ENCODE results near the gene SPP1.

GRCh38 chr4:88005076-88005475 lies 29.6 kb downstream of the SPP1 start:
- no peak for TF ChIP-seq REST (IDR thresholded peaks at IDR 0.05; ENCODE audit: low read depth)
- TF ChIP-seq MAX (IDR thresholded peaks at IDR 0.05), result no peak
- no peak for TF ChIP-seq TAF1 (IDR thresholded peaks at IDR 0.05; ENCODE audit: low read depth)
- TF ChIP-seq EP300 (IDR thresholded peaks at IDR 0.05; ENCODE audit: borderline replicate concordance), result no peak
- no peak for TF ChIP-seq FOXM1 (IDR thresholded peaks at IDR 0.05; ENCODE audit: borderline replicate concordance, low read depth)
- TF ChIP-seq TEAD4 (IDR thresholded peaks at IDR 0.05), result no peak
- TF ChIP-seq CEBPB (IDR thresholded peaks at IDR 0.05), result no peak
- TF ChIP-seq RAD21 (IDR thresholded peaks at IDR 0.05; ENCODE audit: low read depth), result no peak
- no peak for TF ChIP-seq USF1 (IDR thresholded peaks at IDR 0.05)
- no peak for TF ChIP-seq ZBTB7A (IDR thresholded peaks at IDR 0.05; ENCODE audit: low read depth)
- TF ChIP-seq YY1 (IDR thresholded peaks at IDR 0.05; ENCODE audit: low read depth), result no peak
- no peak for TF ChIP-seq NFIC (IDR thresholded peaks at IDR 0.05)
- TF ChIP-seq CREB1 (IDR thresholded peaks at IDR 0.05; ENCODE audit: low read depth), result no peak
- TF ChIP-seq EGR1 (IDR thresholded peaks at IDR 0.05), result no peak
